GM18498 (cell line): Measurements from ENCODE around the gene STMND1.
"Not testable (repeated sequence)": the region's sequence is repeated elsewhere in the genome, so short reads cannot be mapped to it uniquely, and the experiment has no call there.

ENCODE experiments used
- ATAC-seq: cut with Tn5 transposase; IDR thresholded peaks from one replicate; pipeline ENCODE4 v1.9.1; 2021; ENCODE audit warnings: mild to moderate bottlenecking, moderate library complexity; ENCODE audit not compliant: unreplicated experiment

STMND1 gene

GRCh38 chr6:17101422-17102257, at the start of gene STMND1:
Gene STMND1, plus strand, starts transcription at chr6:17102050. Its CDS starts 208 bp downstream, at chr6:17102258.
- peak; percentile 56 for ATAC-seq

DNA sequence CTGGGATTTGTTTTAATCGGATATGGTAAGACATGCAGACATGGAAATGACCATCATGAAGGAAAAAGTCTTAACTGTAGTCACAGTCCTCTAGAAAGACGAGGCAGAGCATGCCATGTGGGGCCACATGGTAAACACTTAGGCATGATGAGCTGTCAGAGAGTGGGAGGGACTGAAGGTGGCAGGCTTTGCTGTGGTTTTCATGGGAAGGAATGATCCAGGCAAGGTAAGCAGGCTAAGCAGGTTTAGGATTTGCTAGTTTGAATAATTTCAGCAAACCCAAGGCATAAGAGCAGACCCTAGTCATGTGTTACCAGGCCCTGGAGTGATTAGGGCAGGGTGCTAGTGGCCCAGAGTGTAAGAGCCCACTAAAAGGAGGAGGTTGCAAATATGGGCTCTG, 47.2 kb upstream of the STMND1 start:
- no peak for ATAC-seq

GRCh38 chr6:17057322-17057721, 44.5 kb upstream of the STMND1 start:
- ATAC-seq, result no peak

- ATAC-seq, result no peak
These were observed 43.3 kb upstream of the STMND1 start for GRCh38 chr6:17058550-17058949.

GRCh38 chr6:17059022-17059421, 42.8 kb upstream of the STMND1 start:
- no peak for ATAC-seq

GRCh38 chr6:17059850-17060249, 42.0 kb upstream of the STMND1 start:
- no peak for ATAC-seq

GRCh38 chr6:17061097-17061496, 40.8 kb upstream of the STMND1 start:
- ATAC-seq, result no peak

DNA sequence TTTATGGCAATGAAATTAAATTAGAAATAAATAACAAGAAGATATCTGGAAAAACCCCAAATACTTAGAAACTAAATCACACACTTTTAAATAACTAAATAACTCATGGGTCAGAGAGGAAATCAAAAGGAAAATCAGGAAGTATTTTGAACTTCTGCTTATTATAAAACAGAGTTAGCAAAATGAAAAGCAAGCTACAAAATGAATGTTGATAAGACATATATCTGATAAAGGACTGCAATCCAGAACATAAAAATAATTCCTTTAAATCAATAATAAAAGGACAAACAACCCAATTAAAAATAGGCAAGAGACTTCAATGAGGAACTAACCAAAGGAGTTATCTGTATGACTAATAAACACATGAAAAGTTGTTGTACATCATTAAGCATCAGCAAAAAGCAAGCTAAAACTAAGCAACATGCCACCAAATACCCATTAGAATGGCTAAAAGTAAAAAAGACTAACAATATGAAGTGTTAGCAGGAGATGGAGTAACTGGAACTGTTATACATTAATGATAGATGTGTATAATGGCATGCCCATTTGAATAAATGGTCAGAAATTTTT, 38.9 kb upstream of the STMND1 start:
- no peak for ATAC-seq

GRCh38 chr6:17064975-17065374, 36.9 kb upstream of the STMND1 start:
- ATAC-seq, result no peak

GRCh38 chr6:17066610-17067009, 35.2 kb upstream of the STMND1 start:
- no peak for ATAC-seq

- not testable (repeated sequence) for ATAC-seq
These were observed 32.9 kb upstream of the STMND1 start for GRCh38 chr6:17068972-17069371.

DNA sequence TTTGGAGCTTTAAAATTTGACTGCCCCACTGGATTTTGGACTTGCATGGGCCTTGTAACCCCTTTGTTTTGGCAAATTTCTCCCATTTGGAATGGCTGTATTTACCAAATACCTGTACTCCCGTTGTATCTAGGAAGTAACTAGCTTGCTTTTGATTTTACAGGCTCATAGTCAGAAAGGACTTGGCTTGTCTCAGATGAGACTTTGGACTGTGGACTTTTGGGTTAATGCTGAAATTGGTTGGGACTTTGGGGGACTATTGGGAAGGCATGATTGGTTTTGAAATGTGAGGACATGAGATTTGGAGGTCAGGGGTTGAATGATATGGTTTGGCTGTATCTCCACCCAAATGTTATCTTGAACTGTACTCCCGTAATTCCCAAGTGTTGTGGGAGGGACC, 31.4 kb upstream of the STMND1 start:
- not testable (repeated sequence) for ATAC-seq

DNA sequence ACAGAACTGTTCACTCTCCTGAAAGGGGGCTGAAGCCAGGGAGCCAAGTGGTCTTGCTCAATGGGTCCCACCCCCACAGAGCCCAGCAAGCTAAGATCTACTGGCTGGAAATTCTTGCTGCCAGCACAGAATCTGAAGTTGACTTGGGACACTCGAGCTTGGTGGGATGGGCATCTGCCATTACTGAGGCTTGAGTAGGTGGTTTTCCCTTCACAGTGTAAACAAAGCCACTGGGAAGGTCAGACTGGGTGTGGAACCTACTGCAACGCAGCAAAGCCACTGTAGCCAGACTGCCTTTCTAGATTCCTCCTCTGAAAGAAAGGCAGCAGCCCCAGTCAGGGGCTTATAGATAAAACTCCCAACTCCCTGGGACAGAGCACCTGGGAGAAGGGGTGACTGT, 28.3 kb upstream of the STMND1 start:
- ATAC-seq, result not testable (repeated sequence)

GRCh38 chr6:17081273-17081672, 20.6 kb upstream of the STMND1 start:
- ATAC-seq, result no peak

DNA sequence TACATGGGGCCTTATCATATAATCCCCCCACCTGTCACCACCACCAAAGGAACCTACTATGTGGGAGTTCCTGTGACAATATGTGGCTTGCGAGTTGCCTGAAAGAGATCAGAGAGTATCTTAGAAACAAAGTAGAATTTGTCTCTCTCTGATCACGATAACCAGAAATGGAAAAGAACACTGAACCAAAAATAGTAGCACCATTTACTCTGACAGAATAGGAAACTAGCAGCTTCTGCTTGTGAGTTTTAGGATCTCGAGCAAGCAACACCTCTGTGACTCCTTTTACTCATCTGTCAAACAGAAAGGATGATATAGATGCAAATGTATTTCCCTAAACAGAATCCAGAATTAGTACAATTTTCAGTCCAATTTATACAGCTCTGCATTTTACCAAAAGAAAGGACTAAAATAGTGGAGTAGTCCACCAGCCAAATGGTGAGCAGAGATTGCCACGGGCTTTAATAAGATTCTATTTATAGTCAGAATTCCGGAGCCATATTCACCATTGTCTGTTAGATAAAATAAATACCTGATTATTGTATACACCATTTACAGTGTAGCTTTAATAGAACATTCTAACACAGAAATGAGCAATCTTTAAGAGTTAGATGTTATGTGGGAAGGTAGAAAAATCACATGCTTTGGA, 19.9 kb upstream of the STMND1 start:
- ATAC-seq, result no peak

- ATAC-seq, result no peak
These were observed 18.5 kb upstream of the STMND1 start for GRCh38 chr6:17083397-17083796.

GRCh38 chr6:17086469-17086868, 15.4 kb upstream of the STMND1 start:
- no peak for ATAC-seq

DNA sequence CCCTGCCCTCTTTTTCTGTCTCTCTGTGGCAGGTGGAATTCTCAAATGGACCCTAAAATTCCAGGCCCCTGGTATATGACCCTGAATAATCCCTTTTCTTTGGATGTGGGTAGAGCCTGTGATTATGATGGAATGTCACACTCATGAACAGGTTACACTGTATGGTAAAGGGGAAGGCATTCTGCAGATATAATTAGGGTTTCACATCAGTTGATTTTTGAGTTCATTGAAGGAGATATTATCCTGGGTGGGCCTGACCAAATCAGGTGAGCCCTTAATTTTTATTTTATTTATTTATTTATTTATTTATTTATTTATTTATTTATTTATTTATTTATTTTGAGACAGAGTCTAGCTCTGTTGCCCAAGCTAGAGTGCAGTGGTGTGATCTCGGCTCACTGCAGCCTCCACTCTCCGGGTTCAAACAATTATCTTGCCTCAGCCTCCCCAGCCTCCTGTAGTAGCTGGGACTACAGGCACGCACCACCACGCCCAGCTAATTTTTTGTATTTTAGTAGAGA, 13.7 kb upstream of the STMND1 start:
- no peak for ATAC-seq

DNA sequence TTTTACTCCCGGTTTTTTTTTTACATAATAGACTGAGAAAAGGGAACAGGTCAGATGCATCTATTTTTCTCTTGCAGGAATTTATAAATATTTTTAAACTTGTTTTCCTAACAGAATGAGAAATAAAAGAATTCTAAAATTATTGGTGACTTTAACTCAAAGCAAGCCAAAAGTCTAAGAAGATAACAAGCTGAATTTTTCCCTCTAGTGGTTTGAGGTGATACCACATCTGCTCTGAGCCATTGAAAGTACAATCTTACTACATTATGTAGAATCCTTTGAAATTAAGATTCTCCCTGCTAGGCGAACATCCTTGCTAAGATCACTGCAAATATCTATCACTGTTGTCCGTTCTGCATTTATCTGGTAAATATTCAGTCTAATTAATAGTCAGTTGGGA, 10.7 kb upstream of the STMND1 start:
- no peak for ATAC-seq

GRCh38 chr6:17093686-17094085, 8.2 kb upstream of the STMND1 start:
- ATAC-seq, result no peak

- no peak for ATAC-seq
These were observed 5.8 kb upstream of the STMND1 start for GRCh38 chr6:17096096-17096495.

- ATAC-seq, result no peak
These were observed 5.2 kb upstream of the STMND1 start for GRCh38 chr6:17096652-17097051.
